GM06990 (cell line): Measurements from ENCODE around the gene NASP.

Source experiments
- DNase-seq: peaks from one replicate; pipeline ENCODE4 v3.0.0-alpha.2; 2011; ENCODE audit not compliant: insufficient read length; ENCODE audit errors: extremely low read depth
- H3K27me3 ChIP-seq: replicated peaks from 2 replicates; pipeline ENCODE4 v1.6.0; 2011; ENCODE audit warnings: low read length; ENCODE audit not compliant: control insufficient read depth, insufficient read depth
- H3K36me3 ChIP-seq: 2 replicates; pipeline ENCODE4 v1.5.1; 2011; ENCODE audit warnings: low read length; ENCODE audit not compliant: control insufficient read depth, insufficient read depth
- H3K4me3 ChIP-seq: replicated peaks from 2 replicates; pipeline ENCODE4 v1.5.1; 2011; ENCODE audit warnings: low read depth, mild to moderate bottlenecking, control low read depth, low read length
- TF ChIP-seq, protein P1 (sequence below): IDR thresholded peaks from 2 replicates; pipeline ENCODE4 v1.5.1; 2011; ENCODE audit warnings: low read length, control low read depth, mild to moderate bottlenecking, inconsistent platforms; ENCODE audit not compliant: insufficient read depth, poor library complexity, severe bottlenecking

NASP gene

DNA sequence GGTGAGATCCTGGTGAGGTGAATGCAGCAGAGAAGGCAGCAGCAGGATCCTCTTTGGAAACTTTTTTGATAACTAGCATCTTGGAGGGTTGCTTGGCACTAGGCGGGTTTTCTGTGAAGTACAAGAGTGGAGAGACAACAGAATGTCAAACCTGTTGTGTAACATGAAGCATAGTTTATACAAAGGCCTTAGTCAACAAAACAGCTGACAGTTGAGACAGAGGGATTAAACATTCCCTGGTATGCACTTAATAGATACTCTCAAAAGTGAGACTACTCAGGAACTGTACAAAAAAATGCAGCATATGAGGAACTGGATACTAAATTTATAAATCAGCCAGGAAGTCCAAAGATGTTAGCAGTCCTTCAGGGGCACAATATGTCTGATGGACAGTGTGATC lies 56.5 kb downstream of the NASP start:
- Histone ChIP-seq H3K4me3 (no peak overlapping the region), H3K27me3 (no peaks in the 10 kb centered on the region), H3K36me3 (peaks cover 12% of the 10 kb centered on the region)
- no peak for DNase-seq
- TF ChIP-seq, protein P1, sequence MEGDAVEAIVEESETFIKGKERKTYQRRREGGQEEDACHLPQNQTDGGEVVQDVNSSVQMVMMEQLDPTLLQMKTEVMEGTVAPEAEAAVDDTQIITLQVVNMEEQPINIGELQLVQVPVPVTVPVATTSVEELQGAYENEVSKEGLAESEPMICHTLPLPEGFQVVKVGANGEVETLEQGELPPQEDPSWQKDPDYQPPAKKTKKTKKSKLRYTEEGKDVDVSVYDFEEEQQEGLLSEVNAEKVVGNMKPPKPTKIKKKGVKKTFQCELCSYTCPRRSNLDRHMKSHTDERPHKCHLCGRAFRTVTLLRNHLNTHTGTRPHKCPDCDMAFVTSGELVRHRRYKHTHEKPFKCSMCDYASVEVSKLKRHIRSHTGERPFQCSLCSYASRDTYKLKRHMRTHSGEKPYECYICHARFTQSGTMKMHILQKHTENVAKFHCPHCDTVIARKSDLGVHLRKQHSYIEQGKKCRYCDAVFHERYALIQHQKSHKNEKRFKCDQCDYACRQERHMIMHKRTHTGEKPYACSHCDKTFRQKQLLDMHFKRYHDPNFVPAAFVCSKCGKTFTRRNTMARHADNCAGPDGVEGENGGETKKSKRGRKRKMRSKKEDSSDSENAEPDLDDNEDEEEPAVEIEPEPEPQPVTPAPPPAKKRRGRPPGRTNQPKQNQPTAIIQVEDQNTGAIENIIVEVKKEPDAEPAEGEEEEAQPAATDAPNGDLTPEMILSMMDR, result no peak

DNA sequence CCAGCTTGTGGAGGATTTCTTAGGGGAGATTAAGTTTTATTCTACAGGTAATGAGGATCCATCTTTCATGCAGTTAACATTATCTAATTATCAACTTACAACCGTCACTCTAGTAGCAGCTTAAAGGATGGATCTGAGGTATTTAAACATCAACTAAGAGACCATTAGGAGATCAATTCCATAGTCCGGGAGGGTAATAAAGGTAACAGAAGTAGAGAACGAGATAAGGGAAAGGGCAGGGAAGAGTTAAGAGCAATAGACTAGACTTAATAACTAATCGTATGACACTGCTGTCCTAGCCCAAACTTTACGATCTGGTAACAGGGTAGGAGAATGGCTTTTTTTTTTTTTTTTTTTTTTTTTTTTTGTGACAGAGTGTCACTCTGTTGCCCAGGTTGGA lies 59.5 kb downstream of the NASP start:
- Histone ChIP-seq H3K36me3 (peaks cover 19% of the 10 kb centered on the region), H3K4me3 (no peak overlapping the region), H3K27me3 (no peaks in the 10 kb centered on the region)
- TF ChIP-seq, protein P1, result no peak
- no peak for DNase-seq

DNA sequence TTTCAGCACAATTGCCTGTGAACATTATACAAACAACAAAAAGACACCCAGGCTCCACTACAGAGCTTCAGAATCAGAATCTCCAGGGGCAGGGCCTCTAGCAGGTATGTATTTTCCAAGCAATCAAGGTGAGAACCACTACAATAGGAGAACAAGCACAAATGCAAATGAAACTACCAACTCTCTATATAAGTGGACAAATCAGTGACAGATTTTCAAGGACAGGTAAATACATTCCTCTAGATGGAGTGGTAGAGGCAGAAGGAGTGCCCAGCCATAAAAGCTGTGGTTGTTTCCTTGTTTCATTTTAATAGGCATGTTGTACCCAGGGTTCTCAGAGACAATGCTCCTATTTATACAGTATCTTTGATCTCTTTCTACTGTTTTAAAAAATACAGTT lies 60.1 kb downstream of the NASP start:
- H3K36me3 ChIP-seq, result peaks cover 19% of the 10 kb centered on the region

DNA sequence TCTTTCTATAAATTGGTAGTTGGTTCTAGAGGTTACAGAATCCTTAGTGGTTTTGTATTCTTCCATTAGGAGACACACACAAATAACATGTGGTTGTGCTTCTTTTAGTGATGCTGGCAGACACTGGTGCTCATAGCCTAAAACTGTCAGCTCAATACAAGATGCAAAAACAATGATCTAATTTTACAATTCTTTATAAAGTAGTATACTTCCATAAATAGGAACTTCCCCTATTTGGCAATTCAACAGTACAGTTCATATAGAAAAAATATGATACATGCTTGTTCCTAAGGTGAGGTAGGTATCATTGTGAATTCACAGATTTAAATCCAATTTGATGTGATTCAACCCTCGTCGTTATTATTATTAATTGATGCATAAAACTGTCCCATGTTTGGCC lies 60.8 kb downstream of the NASP start:
- H3K36me3 ChIP-seq, result peaks cover 17% of the 10 kb centered on the region
- TF ChIP-seq, protein P1, result no peak
- no peaks in the 10 kb centered on the region for H3K27me3 ChIP-seq
- DNase-seq, result no peak
- no peak overlapping the region for H3K4me3 ChIP-seq

More for the DNA sequence above, 60.1 kb downstream of the NASP start:
- Histone ChIP-seq H3K4me3 (no peak overlapping the region), H3K27me3 (no peaks in the 10 kb centered on the region)
- DNase-seq, result no peak
- TF ChIP-seq, protein P1, result peak; percentile 4

DNA sequence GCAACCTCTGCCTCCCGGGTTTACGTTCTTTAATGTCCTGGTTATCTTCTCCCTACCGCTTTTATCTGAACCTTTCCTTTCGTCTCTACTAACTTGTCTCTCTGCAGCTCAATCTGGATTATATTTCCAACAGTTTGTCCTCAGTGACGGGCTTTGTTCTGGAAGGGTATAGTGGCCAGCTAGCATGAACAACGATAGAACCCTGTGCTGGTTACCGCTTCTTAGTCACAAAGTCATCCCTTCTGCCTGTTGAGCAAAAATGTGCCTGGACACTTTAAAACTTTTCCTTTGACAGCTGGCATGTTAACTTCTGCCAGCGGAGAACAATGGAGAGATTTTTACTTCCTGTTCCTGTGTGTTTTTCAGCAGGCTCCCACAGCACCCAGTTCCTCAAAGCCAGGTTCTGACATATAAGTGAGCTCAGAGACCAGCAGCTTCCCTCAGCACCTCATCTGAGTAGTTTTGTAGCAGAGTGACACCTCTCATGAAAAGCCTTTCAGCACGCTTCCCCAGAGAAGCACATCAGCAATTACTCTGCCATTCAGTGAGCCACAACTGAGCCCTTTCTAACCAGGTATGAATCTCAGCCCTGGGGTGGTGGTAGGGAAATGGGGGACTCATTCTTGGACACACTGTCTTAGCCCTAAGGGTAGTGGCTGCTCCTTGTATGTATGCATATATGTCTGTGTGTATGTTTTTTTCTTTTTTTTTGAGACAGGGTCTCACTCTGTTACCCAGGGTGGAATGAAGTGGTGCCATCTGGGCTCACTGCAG lies 63.6 kb downstream of the NASP start:
- Histone ChIP-seq H3K36me3 (peaks cover 14% of the 10 kb centered on the region), H3K27me3 (no peaks in the 10 kb centered on the region), H3K4me3 (no peak overlapping the region)
- no peak for DNase-seq
- TF ChIP-seq, protein P1, result no peak
